HEK293T (cell line): Measurements from ENCODE around the gene ABHD12.

Experiments
- BHLHE40 ChIP-seq: fragments of 450-650 bp; IDR thresholded peaks from 2 replicates; pipeline ENCODE4 v1.6.1; 2016; ENCODE audit warnings: mild to moderate bottlenecking, moderate library complexity, borderline replicate concordance
- CTBP1 ChIP-seq: fragments of 450-650 bp; IDR thresholded peaks from 2 replicates; pipeline ENCODE4 v1.6.1; 2016; ENCODE audit warnings: borderline replicate concordance
- ELF4 ChIP-seq: fragments of 450-650 bp; IDR thresholded peaks from 2 replicates; pipeline ENCODE4 v1.6.1; 2017; ENCODE audit warnings: antibody characterized with exemption
- FOXA1 ChIP-seq: fragments of 450-650 bp; IDR thresholded peaks from 2 replicates; pipeline ENCODE4 v1.6.1; 2016; ENCODE audit warnings: mild to moderate bottlenecking
- FOXM1 ChIP-seq: fragments of 450-650 bp; IDR thresholded peaks from 2 replicates; pipeline ENCODE4 v1.6.1; 2017; ENCODE audit warnings: mild to moderate bottlenecking, borderline replicate concordance
- HDGF ChIP-seq: fragments of 450-650 bp; IDR thresholded peaks from 2 replicates; pipeline ENCODE4 v1.6.1; 2017; ENCODE audit warnings: antibody characterized with exemption, borderline replicate concordance
- L3MBTL2 ChIP-seq: fragments of 450-650 bp; conservative IDR thresholded peaks from 2 replicates; pipeline ENCODE4 v1.6.1; 2016; ENCODE audit warnings: mild to moderate bottlenecking
- LEF1 ChIP-seq: fragments of 450-650 bp; IDR thresholded peaks from 2 replicates; pipeline ENCODE4 v1.6.1; 2017; ENCODE audit warnings: mild to moderate bottlenecking, borderline replicate concordance
- NFRKB ChIP-seq: fragments of 450-650 bp; IDR thresholded peaks from 2 replicates; pipeline ENCODE4 v1.6.1; 2016; ENCODE audit warnings: mild to moderate bottlenecking, moderate library complexity
- PKNOX1 ChIP-seq: fragments of 450-650 bp; IDR thresholded peaks from 2 replicates; pipeline ENCODE4 v1.6.1; 2016
- SP1 ChIP-seq: fragments of 450-650 bp; IDR thresholded peaks from 2 replicates; pipeline ENCODE4 v1.6.1; 2017
- SUZ12 ChIP-seq: fragments of 450-650 bp; IDR thresholded peaks from 2 replicates; pipeline ENCODE4 v1.6.1; 2016; ENCODE audit warnings: mild to moderate bottlenecking
- TARDBP ChIP-seq: fragments of 450-650 bp; IDR thresholded peaks from 2 replicates; pipeline ENCODE4 v1.6.1; 2016
- ZNF384 ChIP-seq: fragments of 450-650 bp; IDR thresholded peaks from 2 replicates; pipeline ENCODE4 v1.6.1; 2016

GRCh38 chr20:25303292-25304024 is 87.2 kb downstream of the ABHD12 start:
- TF ChIP-seq TARDBP = no peak
- TF ChIP-seq BHLHE40 = no peak
- TF ChIP-seq LEF1 = no peak
- TF ChIP-seq L3MBTL2 = no peak
- no peak for TF ChIP-seq SP1
- TF ChIP-seq PKNOX1 = peak; percentile 69
- no peak for TF ChIP-seq FOXA1
- TF ChIP-seq SUZ12 = no peak
- TF ChIP-seq CTBP1 = no peak
- no peak for TF ChIP-seq HDGF
- no peak for TF ChIP-seq FOXM1
- TF ChIP-seq ZNF384 = no peak
- TF ChIP-seq ELF4 = no peak
- TF ChIP-seq NFRKB = no peak
